ENCODE data around the gene LUC7L.
"Not testable (repeated sequence)": the region's sequence is repeated elsewhere in the genome, so short reads cannot be mapped to it uniquely, and the experiment has no call there.

Gene LUC7L

GRCh38 chr16:228151-228851, 948 bp downstream of the LUC7L start:
- Mint-ChIP-seq H3K27me3 (peaks cover 5% of the 10 kb centered on the region), H3K4me3 (peak overlapping the region; percentile 94), H3K36me3 (peaks cover 25% of the 10 kb centered on the region), H3K9me3 (no peaks in the 10 kb centered on the region), H3K4me1 (peaks cover 33% of the 10 kb centered on the region), H3K27ac (peak overlapping the region; percentile 94)
- CTCF ChIA-PET: interaction anchor here (0.6 to 2.4 kb wide), 4 partner anchors 45 to 134 kb away, joined by 3 to 12 read pairs (median 3); partner anchors contain the start of gene AXIN1
- no peak for DNase-seq

- no peaks in the 10 kb centered on the region for H3K9me3 Mint-ChIP-seq
- peaks cover 42% of the 10 kb centered on the region for H3K36me3 Mint-ChIP-seq
- DNase-seq: no peak
- H3K4me1 Mint-ChIP-seq: peaks cover 2% of the 10 kb centered on the region
- H3K27ac Mint-ChIP-seq: no peak overlapping the region
- no peak overlapping the region for H3K4me3 Mint-ChIP-seq
- H3K27me3 Mint-ChIP-seq: no peaks in the 10 kb centered on the region
- CTCF ChIA-PET: interaction anchor here (1.1 kb wide), 1 partner anchor 123 kb away, joined by 3 read pairs; no protein-coding TSS in a partner anchor
These were observed 9.2 kb downstream of the LUC7L start for GRCh38 chr16:220021-220420.

- Mint-ChIP-seq H3K36me3 (peaks cover 34% of the 10 kb centered on the region), H3K9me3 (no peaks in the 10 kb centered on the region), H3K4me3 (no peak overlapping the region), H3K27me3 (no peaks in the 10 kb centered on the region), H3K27ac (no peak overlapping the region), H3K4me1 (no peaks in the 10 kb centered on the region)
- DNase-seq: no peak
- CTCF ChIA-PET: interaction anchor here (0.8 kb wide), 1 partner anchor 106 kb away, joined by 3 read pairs; no protein-coding TSS in a partner anchor
These were observed 16.2 kb downstream of the LUC7L start for GRCh38 chr16:212999-213398.

- H3K9me3 Mint-ChIP-seq, H3K4me1 Mint-ChIP-seq, CTCF ChIA-PET, DNase-seq, H3K27me3 Mint-ChIP-seq, H3K27ac Mint-ChIP-seq, H3K4me3 Mint-ChIP-seq: not testable (repeated sequence)
- H3K36me3 Mint-ChIP-seq: peaks cover 37% of the 10 kb centered on the region
These were observed 17.5 kb downstream of the LUC7L start for GRCh38 chr16:211631-212180.

GRCh38 chr16:209359-209758, 19.9 kb downstream of the LUC7L start:
- DNase-seq: not testable (repeated sequence)
- CTCF ChIA-PET: interaction anchor here (1.4 kb wide), 1 partner anchor 153 kb away, joined by 3 read pairs; no protein-coding TSS in a partner anchor

GRCh38 chr16:204046-204445, 25.2 kb downstream of the LUC7L start:
- H3K27me3 Mint-ChIP-seq, H3K27ac Mint-ChIP-seq, H3K4me3 Mint-ChIP-seq, H3K9me3 Mint-ChIP-seq, DNase-seq, CTCF ChIA-PET, H3K4me1 Mint-ChIP-seq: not testable (repeated sequence)
- H3K36me3 Mint-ChIP-seq: peaks cover 38% of the 10 kb centered on the region

More at GRCh38 chr16:209359-209758, 19.9 kb downstream of the LUC7L start:
- not testable (repeated sequence) for H3K27me3 Mint-ChIP-seq, H3K4me1 Mint-ChIP-seq, H3K4me3 Mint-ChIP-seq, H3K9me3 Mint-ChIP-seq, H3K27ac Mint-ChIP-seq
- H3K36me3 Mint-ChIP-seq: peaks cover 35% of the 10 kb centered on the region

GRCh38 chr16:203246-203645, 26.0 kb downstream of the LUC7L start:
- CTCF ChIA-PET: no interaction called here
- Mint-ChIP-seq H3K27me3 (no peaks in the 10 kb centered on the region), H3K9me3 (no peaks in the 10 kb centered on the region), H3K4me1 (peaks cover 5% of the 10 kb centered on the region), H3K4me3 (no peak overlapping the region), H3K27ac (no peak overlapping the region), H3K36me3 (peaks cover 42% of the 10 kb centered on the region)
- no peak for DNase-seq

- Mint-ChIP-seq H3K9me3 (no peaks in the 10 kb centered on the region), H3K27ac (no peak overlapping the region), H3K4me3 (no peak overlapping the region), H3K4me1 (no peaks in the 10 kb centered on the region), H3K27me3 (no peaks in the 10 kb centered on the region), H3K36me3 (peaks cover 35% of the 10 kb centered on the region)
- CTCF ChIA-PET: interaction anchor here (1.0 kb wide), 1 partner anchor 134 kb away, joined by 3 read pairs; no protein-coding TSS in a partner anchor
- DNase-seq: no peak
These were observed 28.9 kb downstream of the LUC7L start for GRCh38 chr16:200388-200787.

GRCh38 chr16:194516-194915, 34.7 kb downstream of the LUC7L start:
- Mint-ChIP-seq H3K27me3 (no peaks in the 10 kb centered on the region), H3K9me3 (no peaks in the 10 kb centered on the region), H3K27ac (no peak overlapping the region), H3K4me1 (peaks cover 3% of the 10 kb centered on the region), H3K36me3 (peaks cover 49% of the 10 kb centered on the region), H3K4me3 (no peak overlapping the region)
- CTCF ChIA-PET: no interaction called here
- no peak for DNase-seq

GRCh38 chr16:193441-193840, 35.8 kb downstream of the LUC7L start:
- DNase-seq: no peak
- peaks cover 51% of the 10 kb centered on the region for H3K36me3 Mint-ChIP-seq
- CTCF ChIA-PET: no interaction called here
- no peaks in the 10 kb centered on the region for H3K9me3 Mint-ChIP-seq
- H3K27me3 Mint-ChIP-seq: no peaks in the 10 kb centered on the region
- H3K4me1 Mint-ChIP-seq: peaks cover 11% of the 10 kb centered on the region
- no peak overlapping the region for H3K27ac Mint-ChIP-seq
- no peak overlapping the region for H3K4me3 Mint-ChIP-seq

GRCh38 chr16:192686-193085, 36.6 kb downstream of the LUC7L start:
- DNase-seq: no peak
- Mint-ChIP-seq H3K27me3 (no peaks in the 10 kb centered on the region), H3K27ac (no peak overlapping the region), H3K36me3 (peaks cover 48% of the 10 kb centered on the region), H3K9me3 (no peaks in the 10 kb centered on the region), H3K4me3 (no peak overlapping the region), H3K4me1 (peaks cover 11% of the 10 kb centered on the region)
- CTCF ChIA-PET: no interaction called here

GRCh38 chr16:191831-192230, 37.4 kb downstream of the LUC7L start:
- Mint-ChIP-seq H3K36me3 (peaks cover 45% of the 10 kb centered on the region), H3K9me3 (no peaks in the 10 kb centered on the region), H3K4me1 (peaks cover 11% of the 10 kb centered on the region), H3K4me3 (no peak overlapping the region), H3K27me3 (no peaks in the 10 kb centered on the region), H3K27ac (no peak overlapping the region)
- CTCF ChIA-PET: interaction anchor here (1.3 kb wide), 1 partner anchor 9 kb away, joined by 3 read pairs; no protein-coding TSS in a partner anchor
- DNase-seq: no peak

- CTCF ChIA-PET: interaction anchor here (1.2 to 1.8 kb wide), 2 partner anchors 9 to 33 kb away, joined by 3 read pairs; no protein-coding TSS in a partner anchor
- H3K36me3 Mint-ChIP-seq: peaks cover 45% of the 10 kb centered on the region
- H3K9me3 Mint-ChIP-seq: no peaks in the 10 kb centered on the region
- DNase-seq: no peak
- no peaks in the 10 kb centered on the region for H3K27me3 Mint-ChIP-seq
- no peak overlapping the region for H3K4me3 Mint-ChIP-seq
- no peak overlapping the region for H3K27ac Mint-ChIP-seq
- H3K4me1 Mint-ChIP-seq: peaks cover 11% of the 10 kb centered on the region
These were observed 39.6 kb downstream of the LUC7L start for GRCh38 chr16:189604-190186.

- peaks cover 42% of the 10 kb centered on the region for H3K36me3 Mint-ChIP-seq
- peaks cover 11% of the 10 kb centered on the region for H3K4me1 Mint-ChIP-seq
- H3K27me3 Mint-ChIP-seq: no peaks in the 10 kb centered on the region
- no peak overlapping the region for H3K4me3 Mint-ChIP-seq
- H3K27ac Mint-ChIP-seq: peak overlapping the region; percentile 45
- H3K9me3 Mint-ChIP-seq: no peaks in the 10 kb centered on the region
- CTCF ChIA-PET: interaction anchor here (0.9 to 1.8 kb wide), 5 partner anchors 9 to 173 kb away, joined by 3 read pairs; no protein-coding TSS in a partner anchor
- DNase-seq: peak; percentile 55
These were observed 40.6 kb downstream of the LUC7L start for GRCh38 chr16:188674-189073.
